GM23338 (cell line): ENCODE measurements around the gene IGFBPL1.

ENCODE experiments used
- CREB1 ChIP-seq: fragments of 250-450 bp; sonication (Bioruptor Pico); IDR thresholded peaks from 2 replicates; pipeline ENCODE4 v1.5.0; 2020; ENCODE audit warnings: low read depth, mild to moderate bottlenecking, moderate library complexity
- CTCF ChIP-seq, 2 experiments: fragments of 200-600 bp in 1 of 2; sonication (generic) in 1 of 2; conservative IDR thresholded peaks; 2 replicates each; pipeline versions ENCODE4 v1.5.1 to v1.6.1; 2016 to 2017; ENCODE audit warnings: antibody characterized with exemption in 2 of 2, low read depth in 2 of 2, mild to moderate bottlenecking in 2 of 2, moderate library complexity in 1 of 2
- EZH2 ChIP-seq: fragments of 200-600 bp; sonication (generic); IDR thresholded peaks from one replicate; pipeline ENCODE4 v1.8.0; 2017; ENCODE audit warnings: antibody characterized with exemption, mild to moderate bottlenecking, low read depth; ENCODE audit not compliant: unreplicated experiment
- EZH2phosphoT487 ChIP-seq: fragments of 200-600 bp; sonication (generic); IDR thresholded peaks from one replicate; pipeline ENCODE4 v1.8.1; 2018; ENCODE audit warnings: antibody characterized with exemption; ENCODE audit not compliant: unreplicated experiment
- JUNB ChIP-seq: IDR thresholded peaks from one replicate; pipeline ENCODE4 v1.6.1; 2016; ENCODE audit warnings: antibody characterized with exemption; ENCODE audit not compliant: unreplicated experiment
- POLR2AphosphoS5 ChIP-seq: IDR thresholded peaks from 2 replicates; pipeline ENCODE4 v1.6.1; 2016; ENCODE audit warnings: antibody characterized with exemption, low read depth
- REST ChIP-seq: IDR thresholded peaks from one replicate; pipeline ENCODE4 v1.6.1; 2018; ENCODE audit warnings: antibody characterized with exemption; ENCODE audit not compliant: unreplicated experiment
- STAT1 ChIP-seq: IDR thresholded peaks from one replicate; pipeline ENCODE4 v1.6.1; 2016; ENCODE audit warnings: antibody characterized with exemption; ENCODE audit not compliant: unreplicated experiment
- ZNF462 ChIP-seq: fragments of 250-450 bp; sonication (Bioruptor Pico); IDR thresholded peaks from 2 replicates; pipeline ENCODE4 v1.5.0; 2020; ENCODE audit warnings: mild to moderate bottlenecking, moderate library complexity

- TF ChIP-seq CTCF (conservative IDR thresholded peaks at IDR 0.05; ENCODE audit: low read depth in 2 of 2) (no peak), EZH2 (peak; percentile 1), STAT1 (no peak), JUNB (no peak), POLR2AphosphoS5 (no peak), EZH2phosphoT487 (no peak), ZNF462 (no peak), REST (no peak), CREB1 (CRISPR knock-in tag) (no peak)
These were observed at the start of gene IGFBPL1 for GRCh38 chr9:38423973-38424843.
